Upper lobe of right lung (tissue), 1 donor: Measurements from ENCODE around the gene CPNE7. TPM values are rescaled to one million over a fixed set of nuclear protein-coding genes. Genes with fewer than 3 reads are reported as not detected.

Experiments used
- ATAC-seq: fragments of 200-7000 bp; cut with Tn5 transposase; one replicate; pipeline ENCODE4 v1.9.1; 2020; ENCODE audit warnings: mild to moderate bottlenecking, moderate library complexity
- DNase-seq: peaks from one replicate; pipeline ENCODE4 v3.0.0-alpha.2; 2020
- H3K27ac ChIP-seq: fragments of 200-600 bp; one replicate; pipeline ENCODE4 v1.8.0; 2022
- H3K27me3 ChIP-seq: fragments of 200-600 bp; one replicate; pipeline ENCODE4 v1.8.0; 2022; ENCODE audit warnings: mild to moderate bottlenecking
- H3K36me3 ChIP-seq: fragments of 200-600 bp; one replicate; pipeline ENCODE4 v1.8.0; 2022
- H3K4me1 ChIP-seq: fragments of 200-600 bp; one replicate; pipeline ENCODE4 v1.8.0; 2022
- H3K4me3 ChIP-seq: fragments of 200-600 bp; one replicate; pipeline ENCODE4 v1.8.0; 2022; ENCODE audit warnings: mild to moderate bottlenecking
- H3K9me3 ChIP-seq: fragments of 200-600 bp; one replicate; pipeline ENCODE4 v1.8.0; 2022
- intact Hi-C: fragments of 100-400 bp; cut with DNase I; formaldehyde crosslinking; loops from one replicate; pipeline ENCODE4 v1.11.0; 2022
- total RNA-seq: library from RNA; stranded (reverse); fragmentation: NEBNext Ultra II Directional; extraction: Animal tissue kit (Norgen Biotek cat#: 25700); gene quantifications from one replicate; pipeline ENCODE4 v1.2.1, GENCODE V29; 2021
- TF ChIP-seq, protein P1 (sequence below): fragments of 200-600 bp; IDR thresholded peaks from one replicate; pipeline ENCODE4 v1.8.0; 2022; ENCODE audit warnings: antibody characterized with exemption
- donor health status: DM: no; HTN: yes; CAD: no; lungs with severe emphysema.

The CPNE7 gene
- total RNA-seq, 1 donor from 2014 or later = 4.8 TPM

DNA sequence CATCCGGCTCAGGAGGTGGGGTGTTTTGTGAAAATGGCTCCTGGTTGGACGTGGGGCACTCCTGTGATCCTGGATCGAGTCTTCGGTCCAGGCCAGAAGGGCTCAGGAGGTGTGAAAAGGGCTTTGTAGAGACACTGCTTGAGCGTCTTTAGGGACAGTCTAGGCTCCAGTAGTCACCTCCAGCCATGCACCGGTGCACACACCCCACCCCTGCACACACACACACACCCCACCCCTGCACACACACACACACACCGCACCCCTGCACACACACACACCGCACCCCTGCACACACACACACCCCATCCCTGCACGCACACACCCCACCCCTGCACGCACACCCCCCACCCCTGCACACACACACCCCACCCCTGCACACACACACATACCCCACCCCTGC, 62.9 kb downstream of the CPNE7 start:
- Histone ChIP-seq H3K4me3 (no peak overlapping the region), H3K9me3 (no peaks in the 10 kb centered on the region), H3K36me3 (no peaks in the 10 kb centered on the region), H3K4me1 (peaks cover 6% of the 10 kb centered on the region), H3K27ac (no peak overlapping the region), H3K27me3 (no peaks in the 10 kb centered on the region)
- ATAC-seq (no peak), DNase-seq (no peak)
- TF ChIP-seq, protein P1, sequence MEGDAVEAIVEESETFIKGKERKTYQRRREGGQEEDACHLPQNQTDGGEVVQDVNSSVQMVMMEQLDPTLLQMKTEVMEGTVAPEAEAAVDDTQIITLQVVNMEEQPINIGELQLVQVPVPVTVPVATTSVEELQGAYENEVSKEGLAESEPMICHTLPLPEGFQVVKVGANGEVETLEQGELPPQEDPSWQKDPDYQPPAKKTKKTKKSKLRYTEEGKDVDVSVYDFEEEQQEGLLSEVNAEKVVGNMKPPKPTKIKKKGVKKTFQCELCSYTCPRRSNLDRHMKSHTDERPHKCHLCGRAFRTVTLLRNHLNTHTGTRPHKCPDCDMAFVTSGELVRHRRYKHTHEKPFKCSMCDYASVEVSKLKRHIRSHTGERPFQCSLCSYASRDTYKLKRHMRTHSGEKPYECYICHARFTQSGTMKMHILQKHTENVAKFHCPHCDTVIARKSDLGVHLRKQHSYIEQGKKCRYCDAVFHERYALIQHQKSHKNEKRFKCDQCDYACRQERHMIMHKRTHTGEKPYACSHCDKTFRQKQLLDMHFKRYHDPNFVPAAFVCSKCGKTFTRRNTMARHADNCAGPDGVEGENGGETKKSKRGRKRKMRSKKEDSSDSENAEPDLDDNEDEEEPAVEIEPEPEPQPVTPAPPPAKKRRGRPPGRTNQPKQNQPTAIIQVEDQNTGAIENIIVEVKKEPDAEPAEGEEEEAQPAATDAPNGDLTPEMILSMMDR = no peak
- intact Hi-C loops = no loop called here

DNA sequence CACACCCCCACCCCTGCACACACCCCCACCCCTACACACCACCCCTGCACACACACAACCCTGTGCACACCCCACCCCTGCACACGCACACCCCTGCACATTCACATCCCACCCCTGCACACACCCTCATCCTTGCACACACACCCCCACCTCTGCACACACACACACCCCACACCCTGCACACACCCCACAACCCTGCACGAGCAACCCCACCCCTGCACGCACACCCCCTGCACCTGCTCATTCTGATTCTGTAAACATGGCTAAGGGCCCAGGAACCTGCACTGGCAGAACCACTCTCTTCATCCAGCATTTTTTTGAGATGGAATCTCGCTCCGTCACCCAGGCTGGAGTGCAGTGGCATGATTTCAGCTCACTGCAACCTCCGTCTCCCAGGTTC, 63.8 kb downstream of the CPNE7 start:
- peak; percentile 3 for ATAC-seq
- Histone ChIP-seq H3K27ac (no peak overlapping the region), H3K4me3 (no peak overlapping the region), H3K4me1 (peaks cover 6% of the 10 kb centered on the region), H3K36me3 (no peaks in the 10 kb centered on the region), H3K9me3 (no peaks in the 10 kb centered on the region), H3K27me3 (no peaks in the 10 kb centered on the region)
- TF ChIP-seq, protein P1 = no peak
- intact Hi-C loops = no loop called here
- DNase-seq = no peak

DNA sequence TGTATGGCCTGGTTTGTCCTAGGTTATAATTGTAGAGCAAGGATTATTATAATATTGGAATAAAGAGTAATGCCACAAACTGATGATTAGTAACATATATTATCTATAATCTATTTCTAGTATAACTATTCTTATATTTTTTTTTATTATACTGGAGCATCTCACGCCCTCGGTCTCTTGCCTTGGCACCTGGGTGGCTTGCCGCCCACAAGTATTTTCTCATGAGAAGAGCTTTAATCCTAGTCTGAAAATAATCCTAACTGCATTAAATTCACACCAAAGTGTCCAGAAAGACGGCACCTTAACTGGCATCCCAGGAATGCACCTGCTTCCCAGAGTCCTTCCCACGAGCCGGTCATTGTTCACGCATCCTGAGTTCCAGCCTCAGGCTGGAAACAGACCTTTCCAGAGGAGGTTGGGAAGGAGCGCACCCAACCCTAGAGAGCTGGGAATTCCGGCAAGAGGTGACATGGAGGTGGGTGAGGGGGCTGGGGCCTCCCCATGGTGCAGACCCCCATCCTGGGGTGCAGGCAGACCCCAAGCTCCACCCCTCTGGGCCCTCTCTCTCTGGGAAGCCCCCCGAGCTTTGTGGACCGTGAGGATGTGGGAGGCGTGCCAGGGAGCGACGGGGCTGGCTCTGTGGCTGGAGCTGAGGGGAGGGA, 66.0 kb downstream of the CPNE7 start:
- Histone ChIP-seq H3K9me3 (no peaks in the 10 kb centered on the region), H3K27me3 (no peaks in the 10 kb centered on the region), H3K4me3 (peak overlapping the region; percentile 44), H3K36me3 (peaks cover 19% of the 10 kb centered on the region), H3K27ac (no peak overlapping the region), H3K4me1 (peaks cover 6% of the 10 kb centered on the region)
- TF ChIP-seq, protein P1 = no peak
- no peak for DNase-seq
- intact Hi-C loops = no loop called here
- no peak for ATAC-seq

DNA sequence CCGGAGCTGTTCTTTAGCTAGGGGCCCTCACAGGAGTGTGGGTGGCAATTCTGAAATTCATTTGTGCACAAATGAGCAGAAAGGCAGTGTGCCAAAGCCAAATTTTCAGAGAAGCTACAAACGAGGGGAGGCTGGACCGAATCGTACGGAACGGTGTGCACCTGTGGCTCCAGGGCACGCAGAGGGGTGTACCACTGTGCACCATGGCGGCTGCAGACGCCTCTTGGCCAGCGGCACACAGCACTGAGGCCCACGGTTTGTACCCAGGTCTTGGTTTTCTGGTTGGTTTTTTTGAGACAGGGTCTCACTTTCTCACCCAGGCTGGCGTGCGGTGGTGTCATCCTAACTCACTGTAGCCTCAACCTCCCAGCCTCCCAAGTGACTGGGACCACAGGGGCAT, 67.0 kb downstream of the CPNE7 start:
- Histone ChIP-seq H3K36me3 (peaks cover 27% of the 10 kb centered on the region), H3K27ac (no peak overlapping the region), H3K4me1 (peaks cover 6% of the 10 kb centered on the region), H3K27me3 (no peaks in the 10 kb centered on the region), H3K4me3 (no peak overlapping the region), H3K9me3 (no peaks in the 10 kb centered on the region)
- no peak for ATAC-seq
- intact Hi-C loops = no loop called here
- DNase-seq = no peak
- TF ChIP-seq, protein P1 = no peak

DNA sequence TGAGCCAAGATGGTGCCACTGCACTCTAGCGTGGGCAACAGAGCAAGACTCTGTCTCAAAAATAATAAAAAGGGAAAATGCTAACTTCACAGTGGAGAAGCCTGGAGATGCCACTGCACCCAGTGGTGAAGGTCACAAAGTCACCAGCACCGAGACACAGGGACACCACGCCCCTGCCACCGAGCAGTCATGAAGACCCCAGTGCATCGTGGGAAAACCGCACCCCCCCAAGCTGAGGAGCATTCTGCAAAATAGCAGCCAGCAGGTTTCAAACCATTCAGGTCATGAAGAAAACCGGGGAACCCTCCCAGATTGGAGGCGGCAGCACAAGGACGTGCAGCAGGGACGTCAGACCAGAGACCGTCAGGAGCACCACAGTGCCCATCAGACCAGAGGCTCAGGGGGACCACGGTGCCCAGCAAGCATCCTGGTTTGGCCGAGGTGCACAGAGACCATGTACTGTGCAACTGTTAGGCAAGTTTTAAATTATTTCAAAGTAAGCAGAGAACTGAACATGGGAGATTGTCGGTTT, 68.3 kb downstream of the CPNE7 start:
- Histone ChIP-seq H3K4me1 (peaks cover 6% of the 10 kb centered on the region), H3K36me3 (peaks cover 27% of the 10 kb centered on the region), H3K27me3 (no peaks in the 10 kb centered on the region), H3K9me3 (no peaks in the 10 kb centered on the region), H3K4me3 (no peak overlapping the region), H3K27ac (no peak overlapping the region)
- DNase-seq = no peak
- ATAC-seq = no peak
- intact Hi-C loops = no loop called here
- TF ChIP-seq, protein P1 = no peak
